OCI-LY3 (cell line): ENCODE results near the gene TRIML1.

Experiments
- H2AFZ ChIP-seq: fragments of 200-600, 300-600 bp; shearing (Covaris generic); 2 replicates; pipeline ENCODE4 v1.6.0; 2014; ENCODE audit warnings: antibody characterized with exemption, low read depth, low read length
- H3K27ac ChIP-seq: fragments of 200-600, 300-600 bp; sonication (generic); 2 replicates; pipeline ENCODE4 v1.5.1; 2014; ENCODE audit warnings: mild to moderate bottlenecking, low read length, moderate library complexity, mixed read lengths
- H3K27me3 ChIP-seq: fragments of 200-600, 300-600 bp; sonication (generic); 2 replicates; pipeline ENCODE4 v1.6.1; 2014; ENCODE audit warnings: low read depth, low read length, mixed read lengths
- H3K36me3 ChIP-seq: fragments of 200-600, 300-600 bp; sonication (generic); replicated peaks from 2 replicates; pipeline ENCODE3; 2014; ENCODE audit warnings: low read depth, low read length, mixed read lengths
- H3K4me1 ChIP-seq: fragments of 300-600, 200-600 bp; sonication (generic); 2 replicates; pipeline ENCODE4 v1.6.1; 2014; ENCODE audit warnings: low read length, mixed read lengths
- H3K4me2 ChIP-seq: fragments of 200-600, 300-600 bp; sonication (generic); 2 replicates; pipeline ENCODE4 v1.6.1; 2014; ENCODE audit warnings: low read length, mixed read lengths
- H3K4me3 ChIP-seq: fragments of 300-600, 200-600 bp; sonication (generic); 2 replicates; pipeline ENCODE4 v1.5.1; 2014; ENCODE audit warnings: antibody characterized with exemption, mild to moderate bottlenecking, low read length, moderate library complexity
- H3K79me2 ChIP-seq: fragments of 300-600, 200-600 bp; shearing (Covaris generic); 2 replicates; pipeline ENCODE4 v1.6.1; 2014; ENCODE audit warnings: mild to moderate bottlenecking, low read length, mixed read lengths
- H3K9ac ChIP-seq: fragments of 300-600, 200-600 bp; shearing (Covaris generic); 2 replicates; pipeline ENCODE4 v1.6.0; 2014; ENCODE audit warnings: mild to moderate bottlenecking, low read length, moderate library complexity
- H3K9me3 ChIP-seq: fragments of 200-600, 300-600 bp; shearing (Covaris generic); 2 replicates; pipeline ENCODE4 v1.6.1; 2014; ENCODE audit warnings: low read length, mixed read lengths; ENCODE audit not compliant: insufficient read depth
- H4K20me1 ChIP-seq: fragments of 200-600, 300-600 bp; sonication (generic); 2 replicates; pipeline ENCODE4 v1.6.1; 2016; ENCODE audit warnings: low read length, mixed read lengths; ENCODE audit not compliant: insufficient read depth
- CTCF ChIP-seq: fragments of 200-600, 300-600 bp; sonication (generic); IDR thresholded peaks from 2 replicates; pipeline ENCODE4 v1.5.1; 2014; ENCODE audit warnings: antibody characterized with exemption, low read length, low read depth
- EZH2phosphoT487 ChIP-seq: fragments of 200-600 bp; shearing (Covaris generic); IDR thresholded peaks from 2 replicates; pipeline ENCODE4 v1.6.1; 2018; ENCODE audit warnings: antibody characterized with exemption, mixed run types, low read depth

The TRIML1 gene

GRCh38 chr4:188187106-188187505, 47.9 kb downstream of the TRIML1 start:
- no peaks in the 10 kb centered on the region for H3K9me3 ChIP-seq
- no peaks in the 10 kb centered on the region for H4K20me1 ChIP-seq
- no peak overlapping the region for H3K9ac ChIP-seq
- TF ChIP-seq EZH2phosphoT487 (no peak), CTCF (no peak)
- H3K4me3 ChIP-seq: no peak overlapping the region
- H3K4me1 ChIP-seq: no peaks in the 10 kb centered on the region
- no peak overlapping the region for H3K27ac ChIP-seq
- H3K4me2 ChIP-seq: no peak overlapping the region
- no peaks in the 10 kb centered on the region for H3K79me2 ChIP-seq
- H3K27me3 ChIP-seq: no peaks in the 10 kb centered on the region
- H3K36me3 ChIP-seq: no peaks in the 10 kb centered on the region
- no peak overlapping the region for H2AFZ ChIP-seq

GRCh38 chr4:188190461-188190860, 51.2 kb downstream of the TRIML1 start:
- TF ChIP-seq CTCF (no peak), EZH2phosphoT487 (no peak)
- no peak overlapping the region for H3K4me2 ChIP-seq
- no peaks in the 10 kb centered on the region for H3K4me1 ChIP-seq
- H3K9ac ChIP-seq: no peak overlapping the region
- H4K20me1 ChIP-seq: no peaks in the 10 kb centered on the region
- H3K27me3 ChIP-seq: no peaks in the 10 kb centered on the region
- no peak overlapping the region for H3K27ac ChIP-seq
- no peaks in the 10 kb centered on the region for H3K36me3 ChIP-seq
- H3K4me3 ChIP-seq: no peak overlapping the region
- H2AFZ ChIP-seq: no peak overlapping the region
- no peaks in the 10 kb centered on the region for H3K79me2 ChIP-seq
- H3K9me3 ChIP-seq: no peaks in the 10 kb centered on the region

- H4K20me1 ChIP-seq: no peaks in the 10 kb centered on the region
- H3K4me3 ChIP-seq: no peak overlapping the region
- H3K4me1 ChIP-seq: no peaks in the 10 kb centered on the region
- no peak overlapping the region for H3K27ac ChIP-seq
- H3K9ac ChIP-seq: no peak overlapping the region
- H3K27me3 ChIP-seq: no peaks in the 10 kb centered on the region
- H3K9me3 ChIP-seq: no peaks in the 10 kb centered on the region
- H3K36me3 ChIP-seq: no peaks in the 10 kb centered on the region
- no peak overlapping the region for H3K4me2 ChIP-seq
- H2AFZ ChIP-seq: no peak overlapping the region
- no peaks in the 10 kb centered on the region for H3K79me2 ChIP-seq
- TF ChIP-seq CTCF (no peak), EZH2phosphoT487 (no peak)
These were observed 55.2 kb downstream of the TRIML1 start for GRCh38 chr4:188194421-188194820.

GRCh38 chr4:188195389-188195985, 56.2 kb downstream of the TRIML1 start:
- H3K79me2 ChIP-seq: no peaks in the 10 kb centered on the region
- H3K9me3 ChIP-seq: no peaks in the 10 kb centered on the region
- no peak overlapping the region for H3K27ac ChIP-seq
- no peak overlapping the region for H3K4me3 ChIP-seq
- H3K9ac ChIP-seq: no peak overlapping the region
- H3K4me2 ChIP-seq: no peak overlapping the region
- H3K36me3 ChIP-seq: no peaks in the 10 kb centered on the region
- no peaks in the 10 kb centered on the region for H3K4me1 ChIP-seq
- TF ChIP-seq EZH2phosphoT487 (no peak), CTCF (no peak)
- H2AFZ ChIP-seq: no peak overlapping the region
- no peaks in the 10 kb centered on the region for H4K20me1 ChIP-seq
- H3K27me3 ChIP-seq: no peaks in the 10 kb centered on the region
